HEK293 (cell line): ENCODE data around the gene SGIP1.

Experiments used
- CTCF ChIA-PET: fragments of 350-600 bp; formaldehyde crosslinking; extraction: SDS; loops from one replicate; lab custom pipeline; 2021; ENCODE audit warnings: antibody characterized with exemption; lab: Yijun Ruan, JAX
- POLR2A ChIA-PET: fragments of 300-600 bp; formaldehyde crosslinking; extraction: SDS; loops from one replicate; lab custom pipeline; 2020; ENCODE audit warnings: antibody characterized with exemption, inconsistent platforms; lab: Yijun Ruan, JAX
- H3K27ac ChIP-seq: fragments of 200-500 bp; sonication (Bioruptor generic); 2 replicates; pipeline ENCODE4 v1.5.1; 2014; ENCODE audit warnings: low read depth, low read length, control low read depth, inconsistent platforms; ENCODE audit errors: extremely low read depth
- H3K36me3 ChIP-seq, 2 experiments: fragments of 200-500 bp in 1 of 2; sonication (Bioruptor generic) in 1 of 2; 1 replicate in 1 of 2; 2 replicates in 1 of 2; pipeline ENCODE4 v1.5.1; 2014 to 2017; ENCODE audit warnings: inconsistent platforms in 2 of 2, low read length in 2 of 2; ENCODE audit not compliant: control insufficient read depth in 2 of 2, insufficient read depth in 1 of 2
- H3K4me1 ChIP-seq: fragments of 200-500 bp; sonication (Bioruptor generic); 2 replicates; pipeline ENCODE4 v1.5.1; 2014; ENCODE audit warnings: mild to moderate bottlenecking, low read length, inconsistent platforms; ENCODE audit not compliant: control insufficient read depth, insufficient read depth
- H3K4me3 ChIP-seq: 2 replicates; pipeline ENCODE4 v1.5.1; 2011; ENCODE audit warnings: low read depth, mild to moderate bottlenecking, control low read depth, low read length, moderate library complexity
- H3K9me3 ChIP-seq: fragments of 200-500 bp; sonication (Bioruptor generic); 2 replicates; pipeline ENCODE4 v1.5.1; 2014; ENCODE audit warnings: low read depth, low read length, inconsistent platforms; ENCODE audit not compliant: control insufficient read depth, insufficient read depth
- GLI2 ChIP-seq: fragments of 450-650 bp; formaldehyde crosslinking; IDR thresholded peaks from 2 replicates; pipeline ENCODE4; 2017; ENCODE audit warnings: missing biosample characterization, missing genetic modification characterization, low read depth, borderline replicate concordance
- KLF7 ChIP-seq: fragments of 450-650 bp; formaldehyde crosslinking; IDR thresholded peaks from 2 replicates; pipeline ENCODE4 v1.5.1; 2016; ENCODE audit warnings: missing biosample characterization, missing genetic modification characterization, borderline replicate concordance
- SETDB1 ChIP-seq: IDR thresholded peaks from one replicate; pipeline ENCODE4 v1.6.1; 2017; ENCODE audit warnings: mild to moderate bottlenecking, low read length, moderate library complexity, mixed read lengths; ENCODE audit not compliant: insufficient read length
- ZBTB11 ChIP-seq: fragments of 450-650 bp; formaldehyde crosslinking; conservative IDR thresholded peaks from 2 replicates; pipeline ENCODE4 v1.5.1; 2016; ENCODE audit warnings: low read depth, missing biosample characterization, missing genetic modification characterization
- ZBTB20 ChIP-seq: fragments of 450-650 bp; formaldehyde crosslinking; IDR thresholded peaks from 2 replicates; pipeline ENCODE4 v1.5.1; 2016; ENCODE audit warnings: missing biosample characterization, missing genetic modification characterization
- ZNF10 ChIP-seq: fragments of 450-650 bp; formaldehyde crosslinking; IDR thresholded peaks from 2 replicates; pipeline ENCODE4 v1.5.1; 2017; ENCODE audit warnings: missing biosample characterization, missing genetic modification characterization
- ZNF114 ChIP-seq: fragments of 450-650 bp; formaldehyde crosslinking; IDR thresholded peaks from 2 replicates; pipeline ENCODE4 v1.5.0; 2017; ENCODE audit warnings: missing biosample characterization, missing genetic modification characterization
- ZNF202 ChIP-seq: fragments of 450-650 bp; formaldehyde crosslinking; IDR thresholded peaks from 2 replicates; pipeline ENCODE4 v1.5.1; 2016; ENCODE audit warnings: missing biosample characterization, missing genetic modification characterization, borderline replicate concordance
- ZNF214 ChIP-seq: fragments of 450-650 bp; formaldehyde crosslinking; IDR thresholded peaks from 2 replicates; pipeline ENCODE4 v1.5.1; 2017; ENCODE audit warnings: missing biosample characterization, mild to moderate bottlenecking, missing genetic modification characterization, borderline replicate concordance
- ZNF341 ChIP-seq: fragments of 450-650 bp; formaldehyde crosslinking; IDR thresholded peaks from 2 replicates; pipeline ENCODE4; 2016; ENCODE audit warnings: low read depth, missing biosample characterization, missing genetic modification characterization
- ZNF416 ChIP-seq: fragments of 450-650 bp; formaldehyde crosslinking; IDR thresholded peaks from 2 replicates; pipeline ENCODE4 v1.5.1; 2016; ENCODE audit warnings: missing biosample characterization, missing genetic modification characterization
- ZNF521 ChIP-seq: fragments of 450-650 bp; formaldehyde crosslinking; IDR thresholded peaks from 2 replicates; pipeline ENCODE4 v1.5.1; 2017; ENCODE audit warnings: missing biosample characterization, mild to moderate bottlenecking, missing genetic modification characterization
- ZNF558 ChIP-seq: fragments of 450-650 bp; formaldehyde crosslinking; IDR thresholded peaks from 2 replicates; pipeline ENCODE4 v1.5.1; 2016; ENCODE audit warnings: missing biosample characterization, missing genetic modification characterization
- ZNF645 ChIP-seq: fragments of 450-650 bp; formaldehyde crosslinking; IDR thresholded peaks from 2 replicates; pipeline ENCODE4; 2016; ENCODE audit warnings: missing biosample characterization, missing genetic modification characterization
- ZNF677 ChIP-seq: fragments of 450-650 bp; IDR thresholded peaks from 2 replicates; pipeline ENCODE4 v1.5.0; 2018; ENCODE audit warnings: missing biosample characterization, mild to moderate bottlenecking, missing genetic modification characterization, moderate library complexity
- TF ChIP-seq, protein P1 (sequence below): fragments of 450-650 bp; formaldehyde crosslinking; conservative IDR thresholded peaks from 2 replicates; pipeline ENCODE4 v1.5.1; 2016; ENCODE audit warnings: low read depth, missing biosample characterization, missing genetic modification characterization
- TF ChIP-seq, protein P2 (sequence below): fragments of 450-650 bp; formaldehyde crosslinking; IDR thresholded peaks from 2 replicates; pipeline ENCODE4 v1.5.1; 2016; ENCODE audit warnings: missing biosample characterization, missing genetic modification characterization
- TF ChIP-seq, protein P3 (sequence below): fragments of 450-650 bp; formaldehyde crosslinking; IDR thresholded peaks from 2 replicates; pipeline ENCODE4 v1.5.1; 2017; ENCODE audit warnings: missing biosample characterization, mild to moderate bottlenecking, missing genetic modification characterization, moderate library complexity
- TF ChIP-seq, protein P4 (sequence below): fragments of 450-650 bp; formaldehyde crosslinking; IDR thresholded peaks from 2 replicates; pipeline ENCODE4 v1.5.1; 2016; ENCODE audit warnings: missing biosample characterization, missing genetic modification characterization

The SGIP1 gene

GRCh38 chr1:66526036-66526435 is 7.9 kb upstream of the SGIP1 start (continued):
- TF ChIP-seq ZNF521 (tag by site-specific recombination), result no peak
- TF ChIP-seq ZNF416 (tag by site-specific recombination), result no peak
- TF ChIP-seq ZNF214 (tag by site-specific recombination), result no peak
- no peak for TF ChIP-seq ZNF341 (tag by site-specific recombination)

GRCh38 chr1:66526991-66527390 is 7.0 kb upstream of the SGIP1 start:
- Histone ChIP-seq H3K4me3 (no peak overlapping the region), H3K9me3 (no peaks in the 10 kb centered on the region), H3K27ac (no peak overlapping the region), H3K4me1 (no peaks in the 10 kb centered on the region)
- CTCF ChIA-PET, result no interaction called here
- no peak for TF ChIP-seq KLF7
- TF ChIP-seq ZNF677, result no peak
- no peak for TF ChIP-seq ZNF114 (tag by site-specific recombination)
- no peak for TF ChIP-seq ZNF558 (tag by site-specific recombination)
- no peak for TF ChIP-seq ZNF10 (tag by site-specific recombination)
- TF ChIP-seq ZBTB11 (tag by site-specific recombination), result no peak
- TF ChIP-seq, protein P1, sequence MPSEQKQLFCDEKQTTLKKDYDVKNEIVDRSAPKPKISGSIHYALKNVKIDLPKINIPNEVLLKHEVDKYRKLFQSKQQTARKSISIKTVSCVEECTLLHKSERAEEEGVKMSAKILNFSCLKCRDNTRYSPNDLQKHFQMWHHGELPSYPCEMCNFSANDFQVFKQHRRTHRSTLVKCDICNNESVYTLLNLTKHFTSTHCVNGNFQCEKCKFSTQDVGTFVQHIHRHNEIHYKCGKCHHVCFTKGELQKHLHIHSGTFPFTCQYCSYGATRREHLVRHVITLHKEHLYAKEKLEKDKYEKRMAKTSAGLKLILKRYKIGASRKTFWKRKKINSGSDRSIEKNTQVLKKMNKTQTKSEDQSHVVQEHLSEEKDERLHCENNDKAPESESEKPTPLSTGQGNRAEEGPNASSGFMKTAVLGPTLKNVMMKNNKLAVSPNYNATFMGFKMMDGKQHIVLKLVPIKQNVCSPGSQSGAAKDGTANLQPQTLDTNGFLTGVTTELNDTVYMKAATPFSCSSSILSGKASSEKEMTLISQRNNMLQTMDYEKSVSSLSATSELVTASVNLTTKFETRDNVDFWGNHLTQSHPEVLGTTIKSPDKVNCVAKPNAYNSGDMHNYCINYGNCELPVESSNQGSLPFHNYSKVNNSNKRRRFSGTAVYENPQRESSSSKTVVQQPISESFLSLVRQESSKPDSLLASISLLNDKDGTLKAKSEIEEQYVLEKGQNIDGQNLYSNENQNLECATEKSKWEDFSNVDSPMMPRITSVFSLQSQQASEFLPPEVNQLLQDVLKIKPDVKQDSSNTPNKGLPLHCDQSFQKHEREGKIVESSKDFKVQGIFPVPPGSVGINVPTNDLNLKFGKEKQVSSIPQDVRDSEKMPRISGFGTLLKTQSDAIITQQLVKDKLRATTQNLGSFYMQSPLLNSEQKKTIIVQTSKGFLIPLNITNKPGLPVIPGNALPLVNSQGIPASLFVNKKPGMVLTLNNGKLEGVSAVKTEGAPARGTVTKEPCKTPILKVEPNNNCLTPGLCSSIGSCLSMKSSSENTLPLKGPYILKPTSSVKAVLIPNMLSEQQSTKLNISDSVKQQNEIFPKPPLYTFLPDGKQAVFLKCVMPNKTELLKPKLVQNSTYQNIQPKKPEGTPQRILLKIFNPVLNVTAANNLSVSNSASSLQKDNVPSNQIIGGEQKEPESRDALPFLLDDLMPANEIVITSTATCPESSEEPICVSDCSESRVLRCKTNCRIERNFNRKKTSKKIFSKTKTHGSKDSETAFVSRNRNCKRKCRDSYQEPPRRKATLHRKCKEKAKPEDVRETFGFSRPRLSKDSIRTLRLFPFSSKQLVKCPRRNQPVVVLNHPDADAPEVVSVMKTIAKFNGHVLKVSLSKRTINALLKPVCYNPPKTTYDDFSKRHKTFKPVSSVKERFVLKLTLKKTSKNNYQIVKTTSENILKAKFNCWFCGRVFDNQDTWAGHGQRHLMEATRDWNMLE (tag by site-specific recombination), result no peak
- TF ChIP-seq, protein P2, sequence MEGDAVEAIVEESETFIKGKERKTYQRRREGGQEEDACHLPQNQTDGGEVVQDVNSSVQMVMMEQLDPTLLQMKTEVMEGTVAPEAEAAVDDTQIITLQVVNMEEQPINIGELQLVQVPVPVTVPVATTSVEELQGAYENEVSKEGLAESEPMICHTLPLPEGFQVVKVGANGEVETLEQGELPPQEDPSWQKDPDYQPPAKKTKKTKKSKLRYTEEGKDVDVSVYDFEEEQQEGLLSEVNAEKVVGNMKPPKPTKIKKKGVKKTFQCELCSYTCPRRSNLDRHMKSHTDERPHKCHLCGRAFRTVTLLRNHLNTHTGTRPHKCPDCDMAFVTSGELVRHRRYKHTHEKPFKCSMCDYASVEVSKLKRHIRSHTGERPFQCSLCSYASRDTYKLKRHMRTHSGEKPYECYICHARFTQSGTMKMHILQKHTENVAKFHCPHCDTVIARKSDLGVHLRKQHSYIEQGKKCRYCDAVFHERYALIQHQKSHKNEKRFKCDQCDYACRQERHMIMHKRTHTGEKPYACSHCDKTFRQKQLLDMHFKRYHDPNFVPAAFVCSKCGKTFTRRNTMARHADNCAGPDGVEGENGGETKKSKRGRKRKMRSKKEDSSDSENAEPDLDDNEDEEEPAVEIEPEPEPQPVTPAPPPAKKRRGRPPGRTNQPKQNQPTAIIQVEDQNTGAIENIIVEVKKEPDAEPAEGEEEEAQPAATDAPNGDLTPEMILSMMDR (tag by site-specific recombination), result no peak
- TF ChIP-seq, all 188 proteins: peak for 0
- H3K36me3 ChIP-seq, result no peaks in the 10 kb centered on the region
- POLR2A ChIA-PET, result no interaction called here

DNA sequence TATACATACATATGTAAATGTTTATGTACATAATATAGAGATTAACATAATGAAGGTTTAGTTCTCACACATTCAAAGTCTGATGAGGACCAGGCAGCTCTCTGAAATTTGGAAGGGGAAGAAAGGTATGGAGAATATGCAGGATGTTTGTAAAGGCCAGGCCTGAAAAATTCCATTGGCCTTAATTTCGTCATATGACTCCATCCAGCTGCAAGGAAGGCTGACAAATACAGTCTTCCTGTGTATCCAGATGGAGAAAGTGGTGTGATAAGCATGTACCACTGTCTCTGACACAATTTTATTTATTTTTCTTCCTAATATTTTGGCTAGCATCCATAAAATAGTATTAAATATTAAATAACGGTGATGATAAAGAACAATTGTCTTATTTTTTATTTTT is 6.3 kb upstream of the SGIP1 start:
- CTCF ChIA-PET, result interaction anchor here (0.9 kb wide), 1 partner anchor 82 kb away, joined by 4 read pairs; no protein-coding TSS in a partner anchor
- no peak overlapping the region for H3K27ac ChIP-seq
- no peaks in the 10 kb centered on the region for H3K36me3 ChIP-seq
- no peaks in the 10 kb centered on the region for H3K9me3 ChIP-seq
- no peaks in the 10 kb centered on the region for H3K4me1 ChIP-seq
- POLR2A ChIA-PET, result no interaction called here
- H3K4me3 ChIP-seq, result no peak overlapping the region
- TF ChIP-seq, protein P3, sequence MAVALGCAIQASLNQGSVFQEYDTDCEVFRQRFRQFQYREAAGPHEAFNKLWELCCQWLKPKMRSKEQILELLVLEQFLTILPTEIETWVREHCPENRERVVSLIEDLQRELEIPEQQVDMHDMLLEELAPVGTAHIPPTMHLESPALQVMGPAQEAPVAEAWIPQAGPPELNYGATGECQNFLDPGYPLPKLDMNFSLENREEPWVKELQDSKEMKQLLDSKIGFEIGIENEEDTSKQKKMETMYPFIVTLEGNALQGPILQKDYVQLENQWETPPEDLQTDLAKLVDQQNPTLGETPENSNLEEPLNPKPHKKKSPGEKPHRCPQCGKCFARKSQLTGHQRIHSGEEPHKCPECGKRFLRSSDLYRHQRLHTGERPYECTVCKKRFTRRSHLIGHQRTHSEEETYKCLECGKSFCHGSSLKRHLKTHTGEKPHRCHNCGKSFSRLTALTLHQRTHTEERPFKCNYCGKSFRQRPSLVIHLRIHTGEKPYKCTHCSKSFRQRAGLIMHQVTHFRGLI (tag by site-specific recombination), result no peak
- TF ChIP-seq SETDB1 (no peak), ZNF645 (no peak), ZNF202 (no peak), GLI2 (tag by site-specific recombination) (no peak), ZBTB20 (tag by site-specific recombination) (no peak)
- TF ChIP-seq, protein P4, sequence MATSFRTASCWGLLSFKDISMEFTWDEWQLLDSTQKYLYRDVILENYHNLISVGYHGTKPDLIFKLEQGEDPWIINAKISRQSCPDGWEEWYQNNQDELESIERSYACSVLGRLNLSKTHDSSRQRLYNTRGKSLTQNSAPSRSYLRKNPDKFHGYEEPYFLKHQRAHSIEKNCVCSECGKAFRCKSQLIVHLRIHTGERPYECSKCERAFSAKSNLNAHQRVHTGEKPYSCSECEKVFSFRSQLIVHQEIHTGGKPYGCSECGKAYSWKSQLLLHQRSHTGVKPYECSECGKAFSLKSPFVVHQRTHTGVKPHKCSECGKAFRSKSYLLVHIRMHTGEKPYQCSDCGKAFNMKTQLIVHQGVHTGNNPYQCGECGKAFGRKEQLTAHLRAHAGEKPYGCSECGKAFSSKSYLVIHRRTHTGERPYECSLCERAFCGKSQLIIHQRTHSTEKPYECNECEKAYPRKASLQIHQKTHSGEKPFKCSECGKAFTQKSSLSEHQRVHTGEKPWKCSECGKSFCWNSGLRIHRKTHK (tag by site-specific recombination), result no peak
